ENCODE data around the gene AJM1. TPM values are rescaled to one million over a fixed set of nuclear protein-coding genes. Genes with fewer than 3 reads are reported as not detected.
"Not testable (repeated sequence)": the region's sequence is repeated elsewhere in the genome, so short reads cannot be mapped to it uniquely, and the experiment has no call there.

AJM1 gene
- total RNA-seq, 6 experiments from 2014 or later, result 1.7 to 2.8 (median 2.6) TPM

GRCh38 chr9:136876476-136876875, 34.2 kb downstream of the AJM1 start:
- TF ChIP-seq CTCF (IDR thresholded peaks at IDR 0.05) (no peak), POLR2A (IDR thresholded peaks at IDR 0.05) (no peak)
- no peak for DNase-seq
- H3K27me3 ChIP-seq, result no peaks in the 10 kb centered on the region
- intact Hi-C loops (cut with DNase I), result no loop called here
- H3K4me1 ChIP-seq, result peaks cover 0 to under 1% (median 0%) of the 10 kb centered on the region in 4 donors
- H3K27ac ChIP-seq, result no peak overlapping the region
- no peaks in the 10 kb centered on the region for H3K36me3 ChIP-seq
- H3K4me3 ChIP-seq, result no peak overlapping the region
- H3K9me3 ChIP-seq, result no peaks in the 10 kb centered on the region
- 77% methylated on average over 4 of the region's 5 CpGs for WGBS (ENCODE audit: insufficient coverage, low coverage, low lambda C conversion rate, missing lambda C conversion rate)
- ATAC-seq, result no peak

- Histone ChIP-seq H3K36me3 (no peaks in the 10 kb centered on the region), H3K4me3 (no peak overlapping the region), H3K4me1 (peaks cover 0 to 28% (median 11%) of the 10 kb centered on the region in 4 donors), H3K27me3 (no peaks in the 10 kb centered on the region), H3K9me3 (no peaks in the 10 kb centered on the region), H3K27ac (no peak overlapping the region)
- DNase-seq (peak in 1 of 3 donors; percentile 19), ATAC-seq (no peak)
- intact Hi-C loops (cut with DNase I), result loop anchor here (10.0 kb wide), 2 partner anchors 54 to 64 kb away; partner anchors contain the start of genes C8G (in 1 of the 2) and FBXW5 (in 1 of the 2)
- 69% methylated on average over 5 of the region's 11 CpGs for WGBS (ENCODE audit: insufficient coverage, low coverage, low lambda C conversion rate, missing lambda C conversion rate)
- no peak for TF ChIP-seq POLR2A (IDR thresholded peaks at IDR 0.05)
- no peak for TF ChIP-seq CTCF (IDR thresholded peaks at IDR 0.05)
These were observed 38.4 kb downstream of the AJM1 start for GRCh38 chr9:136880651-136881050.

- intact Hi-C loops (cut with DNase I), result loop anchor here (10.0 kb wide), 2 partner anchors 53 to 63 kb away; partner anchors contain the start of genes C8G (in 1 of the 2) and FBXW5 (in 1 of the 2)
- DNase-seq, result peak in 1 of 3 donors; percentile 73
- ATAC-seq, result peak; percentile 4 to 59 (median 16)
- Histone ChIP-seq H3K27ac (peak overlapping the region; percentile 56 to 80 (median 61)), H3K4me1 (peaks cover 0 to 31% (median 11%) of the 10 kb centered on the region in 4 donors), H3K36me3 (no peaks in the 10 kb centered on the region), H3K9me3 (no peaks in the 10 kb centered on the region), H3K4me3 (peak overlapping the region in 1 of 3 donors; percentile 17), H3K27me3 (no peaks in the 10 kb centered on the region)
- no peak for TF ChIP-seq POLR2A (IDR thresholded peaks at IDR 0.05)
- no peak for TF ChIP-seq CTCF (IDR thresholded peaks at IDR 0.05)
- WGBS (ENCODE audit: insufficient coverage, low coverage, low lambda C conversion rate, missing lambda C conversion rate), result 21% methylated on average over 9 of the region's 9 CpGs
These were observed 39.4 kb downstream of the AJM1 start for GRCh38 chr9:136881691-136882108.

- Histone ChIP-seq H3K9me3 (no peaks in the 10 kb centered on the region), H3K4me1 (peaks cover 0 to 34% (median 13%) of the 10 kb centered on the region in 4 donors), H3K4me3 (peak overlapping the region in 2 of 3 donors; percentile 16 to 17), H3K27ac (peak overlapping the region; percentile 56 to 80 (median 61)), H3K27me3 (no peaks in the 10 kb centered on the region), H3K36me3 (no peaks in the 10 kb centered on the region)
- DNase-seq (peak; percentile 79 to 93 (median 89)), ATAC-seq (peak; percentile 58 to 79 (median 70))
- TF ChIP-seq POLR2A (IDR thresholded peaks at IDR 0.05) (no peak), CTCF (IDR thresholded peaks at IDR 0.05) (no peak)
- WGBS (ENCODE audit: insufficient coverage, low coverage, low lambda C conversion rate, missing lambda C conversion rate), result 0% methylated on average over 6 of the region's 19 CpGs
- intact Hi-C loops (cut with DNase I), result loop anchor here (10.0 kb wide), 2 partner anchors 52 to 62 kb away; partner anchors contain the start of genes C8G (in 1 of the 2) and FBXW5 (in 1 of the 2)
These were observed 40.0 kb downstream of the AJM1 start for GRCh38 chr9:136882109-136882946.

DNA sequence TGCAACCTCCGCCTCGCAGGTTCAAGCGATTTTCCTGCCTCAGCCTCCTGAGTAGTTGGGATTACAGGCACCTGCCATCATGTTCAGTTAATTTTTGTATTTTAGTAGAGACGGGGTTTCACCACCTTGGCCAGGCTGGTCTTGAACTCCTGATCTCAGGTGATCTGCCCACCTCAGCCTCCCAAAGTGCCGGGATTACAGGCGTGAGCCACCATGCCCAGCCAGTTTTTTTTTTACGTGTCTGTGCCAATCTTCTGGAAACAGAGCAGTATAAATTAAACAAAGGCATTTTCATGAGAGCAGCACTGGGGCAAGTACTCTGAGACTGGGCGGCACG, 40.6 kb downstream of the AJM1 start:
- peak overlapping the region; percentile 6 to 80 (median 24) for H3K27ac ChIP-seq
- H3K36me3 ChIP-seq, H3K4me3 ChIP-seq, DNase-seq, H3K27me3 ChIP-seq, H3K9me3 ChIP-seq: not testable (repeated sequence)
- H3K4me1 ChIP-seq, result peaks cover 0 to 40% (median 16%) of the 10 kb centered on the region in 4 donors
- ATAC-seq, result peak in 3 of 4 donors; percentile 1 to 14 (median 6)
- intact Hi-C loops (cut with DNase I), result loop anchor here (10.0 kb wide), 2 partner anchors 52 to 62 kb away; partner anchors contain the start of genes C8G (in 1 of the 2) and FBXW5 (in 1 of the 2)
- WGBS (ENCODE audit: insufficient coverage, low coverage, low lambda C conversion rate, missing lambda C conversion rate), result 32% methylated on average over 8 of the region's 9 CpGs

- H3K9me3 ChIP-seq, H3K36me3 ChIP-seq, H3K4me3 ChIP-seq, H3K27me3 ChIP-seq: not testable (repeated sequence)
- peak overlapping the region in 2 of 3 donors; percentile 6 to 80 for H3K27ac ChIP-seq
- H3K4me1 ChIP-seq, result peaks cover 0 to 45% (median 16%) of the 10 kb centered on the region in 4 donors
- DNase-seq, result peak in 1 of 3 donors; percentile 24
- 28% methylated on average over 10 of the region's 10 CpGs for WGBS (ENCODE audit: insufficient coverage, low coverage, low lambda C conversion rate, missing lambda C conversion rate)
- intact Hi-C loops (cut with DNase I), result loop anchor here (10.0 kb wide), 2 partner anchors 51 to 61 kb away; partner anchors contain the start of genes C8G (in 1 of the 2) and FBXW5 (in 1 of the 2)
- peak in 1 of 4 donors; percentile 2 for ATAC-seq
These were observed 41.4 kb downstream of the AJM1 start for GRCh38 chr9:136883670-136884069.
